H1 (cell line): Measurements from ENCODE around the gene KCTD7. TPM values are rescaled to one million over a fixed set of nuclear protein-coding genes. Genes with fewer than 3 reads are reported as not detected.

Source experiments
- CREB1 ChIP-seq: IDR thresholded peaks from 2 replicates; pipeline ENCODE4 v1.6.1; 2012; ENCODE audit warnings: inconsistent platforms
- CTBP2 ChIP-seq: IDR thresholded peaks from 2 replicates; pipeline ENCODE4 v1.7.0; 2011; ENCODE audit warnings: borderline replicate concordance, mild to moderate bottlenecking, moderate library complexity, mixed read lengths, low read length; ENCODE audit not compliant: insufficient read depth, insufficient read length
- EP300 ChIP-seq, 2 experiments: IDR thresholded peaks; 1 replicate in 1 of 2; 2 replicates in 1 of 2; pipeline ENCODE4 v1.6.1; 2011 to 2012; ENCODE audit warnings: low read depth in 2 of 2, low read length in 2 of 2, mild to moderate bottlenecking in 2 of 2, borderline replicate concordance in 1 of 2, inconsistent platforms in 1 of 2, moderate library complexity in 1 of 2
- JUND ChIP-seq: IDR thresholded peaks from 2 replicates; pipeline ENCODE4 v1.6.1; 2011; ENCODE audit warnings: mild to moderate bottlenecking, improper control_type of control experiment, low read length
- KDM4A ChIP-seq: IDR thresholded peaks from one replicate; pipeline ENCODE4 v1.7.1; 2012; ENCODE audit warnings: low read depth, mild to moderate bottlenecking, moderate library complexity, low read length, inconsistent platforms; ENCODE audit not compliant: severe bottlenecking
- POLR2A ChIP-seq, 2 experiments: IDR thresholded peaks; 1 replicate in 1 of 2; 2 replicates in 1 of 2; pipeline ENCODE4 v1.6.1; 2011; ENCODE audit warnings: low read depth in 2 of 2, low read length in 2 of 2, mild to moderate bottlenecking in 2 of 2; ENCODE audit errors: control extremely low read depth in 1 of 2
- RBBP5 ChIP-seq: IDR thresholded peaks from 2 replicates; pipeline ENCODE4 v1.7.1; 2012; ENCODE audit warnings: low read depth, mild to moderate bottlenecking, inconsistent platforms, low read length, moderate library complexity, borderline replicate concordance
- SAP30 ChIP-seq: fragments of 300-600 bp; sonication (generic); IDR thresholded peaks from 2 replicates; pipeline ENCODE4 v1.7.1; 2012; ENCODE audit warnings: low read length, moderate library complexity, mild to moderate bottlenecking, inconsistent platforms; ENCODE audit not compliant: insufficient read depth, insufficient replicate concordance
- TBP ChIP-seq: IDR thresholded peaks from 2 replicates; pipeline ENCODE4 v1.6.1; 2011; ENCODE audit warnings: low read depth, low read length, improper control_type of control experiment
- YY1 ChIP-seq: IDR thresholded peaks from 2 replicates; pipeline ENCODE4 v1.6.1; 2011; ENCODE audit warnings: low read depth, mild to moderate bottlenecking, low read length
- polyA plus RNA-seq, 7 experiments: library from polyadenylated mRNA; depleted of rRNA in 3 of 7; stranded (reverse) in 5 of 7; unstranded in 2 of 7; fragments of >200 nt in 5 of 7; fragments of 200-250 nt in 2 of 7; gene quantifications; 1 replicate in 5 of 7; 2 replicates in 1 of 7; 4 replicates in 1 of 7; pipeline versions ENCODE4 v1.2.1 to v1.2.3, GENCODE V29; 2011 to 2013; ENCODE audit warnings: missing spikeins in 2 of 7, mixed read lengths in 2 of 7
- total RNA-seq: library from RNA; stranded (reverse); fragmentation: NEBNext Ultra II Directional; extraction: Animal tissue kit (Norgen Biotek cat#: 25700); gene quantifications from 2 replicates; pipeline ENCODE4 v1.2.1, GENCODE V29; 2021
- TF ChIP-seq, protein P1 (sequence below): fragments of 300-600 bp; sonication (generic); IDR thresholded peaks from 2 replicates; pipeline ENCODE4 v1.7.1; 2012; ENCODE audit warnings: low read length, moderate library complexity, mild to moderate bottlenecking, inconsistent platforms; ENCODE audit not compliant: insufficient replicate concordance

The KCTD7 gene
- total and polyA plus RNA-seq, 2 of the 8 experiments (the other 6 are each of a cell fraction or from before 2014, with no cell fraction given), result 8.6 to 11.9 TPM

DNA sequence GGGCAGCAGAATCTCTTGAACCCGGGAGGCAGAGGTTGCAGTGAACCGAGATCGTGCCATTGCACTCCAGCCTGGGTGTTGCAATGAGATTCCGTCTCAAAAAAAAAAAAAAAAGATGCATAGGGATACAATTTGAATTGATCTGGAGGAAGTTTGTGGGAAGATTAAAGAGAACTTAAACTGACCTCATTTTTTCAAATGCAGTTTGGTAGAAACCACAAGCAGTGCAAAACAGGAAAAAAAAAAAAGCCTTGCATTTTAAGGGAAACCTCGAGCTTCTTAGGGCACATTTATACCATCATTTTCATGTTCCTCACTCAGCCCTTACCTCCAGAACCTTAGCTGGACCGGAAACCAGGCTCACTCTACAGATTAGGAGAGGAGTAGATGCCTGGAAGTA lies 2.8 kb downstream of the KCTD7 start (continued):
- TF ChIP-seq, protein P1, sequence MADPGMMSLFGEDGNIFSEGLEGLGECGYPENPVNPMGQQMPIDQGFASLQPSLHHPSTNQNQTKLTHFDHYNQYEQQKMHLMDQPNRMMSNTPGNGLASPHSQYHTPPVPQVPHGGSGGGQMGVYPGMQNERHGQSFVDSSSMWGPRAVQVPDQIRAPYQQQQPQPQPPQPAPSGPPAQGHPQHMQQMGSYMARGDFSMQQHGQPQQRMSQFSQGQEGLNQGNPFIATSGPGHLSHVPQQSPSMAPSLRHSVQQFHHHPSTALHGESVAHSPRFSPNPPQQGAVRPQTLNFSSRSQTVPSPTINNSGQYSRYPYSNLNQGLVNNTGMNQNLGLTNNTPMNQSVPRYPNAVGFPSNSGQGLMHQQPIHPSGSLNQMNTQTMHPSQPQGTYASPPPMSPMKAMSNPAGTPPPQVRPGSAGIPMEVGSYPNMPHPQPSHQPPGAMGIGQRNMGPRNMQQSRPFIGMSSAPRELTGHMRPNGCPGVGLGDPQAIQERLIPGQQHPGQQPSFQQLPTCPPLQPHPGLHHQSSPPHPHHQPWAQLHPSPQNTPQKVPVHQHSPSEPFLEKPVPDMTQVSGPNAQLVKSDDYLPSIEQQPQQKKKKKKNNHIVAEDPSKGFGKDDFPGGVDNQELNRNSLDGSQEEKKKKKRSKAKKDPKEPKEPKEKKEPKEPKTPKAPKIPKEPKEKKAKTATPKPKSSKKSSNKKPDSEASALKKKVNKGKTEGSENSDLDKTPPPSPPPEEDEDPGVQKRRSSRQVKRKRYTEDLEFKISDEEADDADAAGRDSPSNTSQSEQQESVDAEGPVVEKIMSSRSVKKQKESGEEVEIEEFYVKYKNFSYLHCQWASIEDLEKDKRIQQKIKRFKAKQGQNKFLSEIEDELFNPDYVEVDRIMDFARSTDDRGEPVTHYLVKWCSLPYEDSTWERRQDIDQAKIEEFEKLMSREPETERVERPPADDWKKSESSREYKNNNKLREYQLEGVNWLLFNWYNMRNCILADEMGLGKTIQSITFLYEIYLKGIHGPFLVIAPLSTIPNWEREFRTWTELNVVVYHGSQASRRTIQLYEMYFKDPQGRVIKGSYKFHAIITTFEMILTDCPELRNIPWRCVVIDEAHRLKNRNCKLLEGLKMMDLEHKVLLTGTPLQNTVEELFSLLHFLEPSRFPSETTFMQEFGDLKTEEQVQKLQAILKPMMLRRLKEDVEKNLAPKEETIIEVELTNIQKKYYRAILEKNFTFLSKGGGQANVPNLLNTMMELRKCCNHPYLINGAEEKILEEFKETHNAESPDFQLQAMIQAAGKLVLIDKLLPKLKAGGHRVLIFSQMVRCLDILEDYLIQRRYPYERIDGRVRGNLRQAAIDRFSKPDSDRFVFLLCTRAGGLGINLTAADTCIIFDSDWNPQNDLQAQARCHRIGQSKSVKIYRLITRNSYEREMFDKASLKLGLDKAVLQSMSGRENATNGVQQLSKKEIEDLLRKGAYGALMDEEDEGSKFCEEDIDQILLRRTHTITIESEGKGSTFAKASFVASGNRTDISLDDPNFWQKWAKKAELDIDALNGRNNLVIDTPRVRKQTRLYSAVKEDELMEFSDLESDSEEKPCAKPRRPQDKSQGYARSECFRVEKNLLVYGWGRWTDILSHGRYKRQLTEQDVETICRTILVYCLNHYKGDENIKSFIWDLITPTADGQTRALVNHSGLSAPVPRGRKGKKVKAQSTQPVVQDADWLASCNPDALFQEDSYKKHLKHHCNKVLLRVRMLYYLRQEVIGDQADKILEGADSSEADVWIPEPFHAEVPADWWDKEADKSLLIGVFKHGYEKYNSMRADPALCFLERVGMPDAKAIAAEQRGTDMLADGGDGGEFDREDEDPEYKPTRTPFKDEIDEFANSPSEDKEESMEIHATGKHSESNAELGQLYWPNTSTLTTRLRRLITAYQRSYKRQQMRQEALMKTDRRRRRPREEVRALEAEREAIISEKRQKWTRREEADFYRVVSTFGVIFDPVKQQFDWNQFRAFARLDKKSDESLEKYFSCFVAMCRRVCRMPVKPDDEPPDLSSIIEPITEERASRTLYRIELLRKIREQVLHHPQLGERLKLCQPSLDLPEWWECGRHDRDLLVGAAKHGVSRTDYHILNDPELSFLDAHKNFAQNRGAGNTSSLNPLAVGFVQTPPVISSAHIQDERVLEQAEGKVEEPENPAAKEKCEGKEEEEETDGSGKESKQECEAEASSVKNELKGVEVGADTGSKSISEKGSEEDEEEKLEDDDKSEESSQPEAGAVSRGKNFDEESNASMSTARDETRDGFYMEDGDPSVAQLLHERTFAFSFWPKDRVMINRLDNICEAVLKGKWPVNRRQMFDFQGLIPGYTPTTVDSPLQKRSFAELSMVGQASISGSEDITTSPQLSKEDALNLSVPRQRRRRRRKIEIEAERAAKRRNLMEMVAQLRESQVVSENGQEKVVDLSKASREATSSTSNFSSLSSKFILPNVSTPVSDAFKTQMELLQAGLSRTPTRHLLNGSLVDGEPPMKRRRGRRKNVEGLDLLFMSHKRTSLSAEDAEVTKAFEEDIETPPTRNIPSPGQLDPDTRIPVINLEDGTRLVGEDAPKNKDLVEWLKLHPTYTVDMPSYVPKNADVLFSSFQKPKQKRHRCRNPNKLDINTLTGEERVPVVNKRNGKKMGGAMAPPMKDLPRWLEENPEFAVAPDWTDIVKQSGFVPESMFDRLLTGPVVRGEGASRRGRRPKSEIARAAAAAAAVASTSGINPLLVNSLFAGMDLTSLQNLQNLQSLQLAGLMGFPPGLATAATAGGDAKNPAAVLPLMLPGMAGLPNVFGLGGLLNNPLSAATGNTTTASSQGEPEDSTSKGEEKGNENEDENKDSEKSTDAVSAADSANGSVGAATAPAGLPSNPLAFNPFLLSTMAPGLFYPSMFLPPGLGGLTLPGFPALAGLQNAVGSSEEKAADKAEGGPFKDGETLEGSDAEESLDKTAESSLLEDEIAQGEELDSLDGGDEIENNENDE, result no peak
- TF ChIP-seq EP300 (IDR thresholded peaks at IDR 0.05; ENCODE audit: borderline replicate concordance in 1 of 2, low read depth in 2 of 2, low read length in 2 of 2) (no peak), POLR2A (IDR thresholded peaks at IDR 0.05; ENCODE audit: control extremely low read depth in 1 of 2, low read depth in 2 of 2, low read length in 2 of 2) (no peak), CTBP2 (no peak), RBBP5 (no peak), KDM4A (no peak), JUND (no peak), YY1 (no peak), CREB1 (no peak), SAP30 (no peak), TBP (no peak)
